ENCODE measurements around the gene RAET1L.

The RAET1L gene

DNA sequence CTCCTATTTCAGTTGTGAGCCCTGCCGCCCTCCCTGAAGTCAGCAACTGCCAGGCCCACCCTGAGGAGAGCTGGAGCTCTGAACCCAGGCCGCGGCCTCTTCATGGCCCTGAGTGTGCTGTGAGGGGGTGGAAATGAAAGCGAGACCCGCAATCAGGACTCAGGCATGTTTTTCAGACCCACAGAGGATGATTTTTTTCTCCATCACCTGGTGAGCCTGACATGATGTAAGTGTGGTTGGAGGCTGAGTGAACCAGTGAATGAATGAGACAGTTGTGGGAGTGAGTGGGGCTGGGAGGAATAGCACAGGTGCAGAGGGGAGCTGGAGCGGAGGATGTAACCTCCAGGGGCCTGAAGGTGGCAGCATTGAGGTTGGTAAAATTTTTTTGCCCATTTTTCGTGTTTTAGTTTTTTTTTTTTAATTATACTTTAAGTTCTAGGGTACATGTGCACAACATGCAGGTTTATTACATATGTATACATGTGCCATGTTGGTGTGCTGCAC is 18.3 kb downstream of the RAET1L start:
- Histone ChIP-seq H2BK15ac (ENCODE audit: low read length) (no peak overlapping the region), H3K23ac (ENCODE audit: low read depth, low read length, poor library complexity) (no peak overlapping the region), H2BK12ac (ENCODE audit: low read length) (no peak overlapping the region), H3K14ac (ENCODE audit: low read length) (no peak overlapping the region), H3K4me3 (ENCODE audit: low read length in 2 of 2) (no peak overlapping the region), H2BK5ac (ENCODE audit: low read length) (no peak overlapping the region), H3K79me1 (ENCODE audit: low read depth, low read length) (no peaks in the 10 kb centered on the region), H3K27ac (replicated peaks; ENCODE audit: low read length) (no peak overlapping the region), H3K9ac (ENCODE audit: low read depth, low read length, poor library complexity) (no peak overlapping the region), H2AFZ (ENCODE audit: low read length) (no peak overlapping the region), H4K8ac (ENCODE audit: low read depth, low read length) (no peak overlapping the region), H3K27me3 (ENCODE audit: control insufficient read depth in 3 of 3, insufficient read depth in 3 of 3, low read depth in 1 of 3, low read length in 3 of 3) (peaks cover under 1 to 48% (median 39%) of the 10 kb centered on the region in 3 experiments), H3K4me1 (ENCODE audit: control insufficient read depth in 2 of 2, insufficient read depth in 1 of 2, low read depth in 1 of 2, low read length in 2 of 2) (peaks cover 6 to 7% of the 10 kb centered on the region in 2 donors), H2BK120ac (ENCODE audit: low read depth, low read length) (no peak overlapping the region), H3K4me2 (ENCODE audit: insufficient read depth, low read length, poor library complexity, severe bottlenecking) (no peak overlapping the region), H3K18ac (ENCODE audit: low read length) (no peak overlapping the region), H3K4ac (ENCODE audit: low read length) (no peak overlapping the region), H4K91ac (ENCODE audit: low read depth, low read length, poor library complexity) (no peak overlapping the region), H3K36me3 (replicated peaks in 1 of 2; ENCODE audit: control insufficient read depth in 2 of 2, insufficient read depth in 2 of 2, low read length in 2 of 2) (peaks cover 0 to 2% of the 10 kb centered on the region in 2 donors), H2AK5ac (ENCODE audit: low read depth, low read length) (no peak overlapping the region), H3K9me3 (replicated peaks in 1 of 2; ENCODE audit: control insufficient read depth in 2 of 2, insufficient read depth in 1 of 2, low read depth in 1 of 2, low read length in 2 of 2) (peaks cover 0 to 4% of the 10 kb centered on the region in 2 donors)
- DNase-seq (ENCODE audit: low spot score): no peak
- WGBS, 2 donors (ENCODE audit: extremely low coverage in 2 of 2, insufficient read length in 2 of 2, insufficient replicate concordance in 1 of 2): no CpG with 5 or more reads among the region's 7 CpGs

DNA sequence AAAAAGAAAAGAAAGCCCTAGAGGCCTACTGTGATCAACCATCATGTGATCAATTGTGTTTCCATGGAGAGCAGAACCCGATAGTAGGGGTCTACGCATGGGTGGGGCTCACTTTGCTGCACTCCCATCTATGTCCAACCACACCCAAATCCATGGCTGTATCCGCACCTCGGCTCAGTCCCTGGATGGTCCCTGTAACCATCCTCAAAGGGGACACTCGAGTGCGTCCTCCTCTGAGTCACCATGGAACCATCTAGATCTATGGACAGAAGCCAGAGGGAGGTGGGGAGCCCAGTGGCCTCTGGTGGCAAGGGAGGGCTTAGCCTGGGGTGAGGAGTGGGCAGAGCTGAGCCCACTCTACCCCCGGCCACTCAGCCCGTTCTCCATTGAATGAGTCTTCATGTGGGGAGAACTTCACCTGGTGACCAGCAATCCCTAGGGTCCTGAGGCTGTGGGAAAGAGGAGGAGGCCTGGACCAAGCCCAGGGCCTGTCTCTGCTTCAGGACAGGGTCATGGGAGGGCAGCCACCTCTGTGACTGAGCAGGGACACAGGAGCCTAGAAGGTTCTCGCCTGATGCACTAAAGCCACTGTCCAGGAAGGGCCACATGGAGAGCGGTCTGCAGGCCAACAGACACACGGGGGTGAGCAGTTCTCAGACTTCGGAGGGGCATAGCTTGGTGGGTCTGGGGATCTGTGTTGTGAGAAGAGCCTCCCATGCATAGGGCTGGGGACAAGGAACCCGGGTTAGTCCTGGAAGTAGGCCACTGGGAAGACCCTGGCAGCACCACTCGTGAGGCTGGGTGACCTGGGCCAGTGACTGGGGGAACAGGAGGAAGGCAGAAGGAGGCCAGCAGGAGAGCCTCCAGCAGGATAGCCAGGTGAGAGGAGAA is 19.3 kb downstream of the RAET1L start:
- Histone ChIP-seq H3K36me3 (replicated peaks in 1 of 2; ENCODE audit: control insufficient read depth in 2 of 2, insufficient read depth in 2 of 2, low read length in 2 of 2) (peaks cover 2% of the 10 kb centered on the region in 2 donors), H2AK5ac (ENCODE audit: low read depth, low read length) (peak overlapping the region; percentile 92), H3K4me3 (ENCODE audit: low read length in 2 of 2) (peak overlapping the region in 1 of 2 donors; percentile 96), H3K4me1 (ENCODE audit: control insufficient read depth in 2 of 2, insufficient read depth in 1 of 2, low read depth in 1 of 2, low read length in 2 of 2) (peaks cover 6 to 7% of the 10 kb centered on the region in 2 donors), H2BK5ac (ENCODE audit: low read length) (peak overlapping the region; percentile 75), H4K91ac (ENCODE audit: low read depth, low read length, poor library complexity) (no peak overlapping the region), H2BK120ac (ENCODE audit: low read depth, low read length) (no peak overlapping the region), H3K4ac (ENCODE audit: low read length) (peak overlapping the region; percentile 89), H4K8ac (ENCODE audit: low read depth, low read length) (peak overlapping the region; percentile 17), H3K23ac (ENCODE audit: low read depth, low read length, poor library complexity) (no peak overlapping the region), H3K18ac (ENCODE audit: low read length) (peak overlapping the region; percentile 88), H3K9me3 (replicated peaks in 1 of 2; ENCODE audit: control insufficient read depth in 2 of 2, insufficient read depth in 1 of 2, low read depth in 1 of 2, low read length in 2 of 2) (peaks cover 0 to 4% of the 10 kb centered on the region in 2 donors), H3K79me1 (ENCODE audit: low read depth, low read length) (no peaks in the 10 kb centered on the region), H3K27ac (replicated peaks; ENCODE audit: low read length) (no peak overlapping the region), H3K9ac (ENCODE audit: low read depth, low read length, poor library complexity) (no peak overlapping the region), H2AFZ (ENCODE audit: low read length) (peak overlapping the region; percentile 100), H2BK12ac (ENCODE audit: low read length) (peak overlapping the region; percentile 30), H2BK15ac (ENCODE audit: low read length) (peak overlapping the region; percentile 93), H3K4me2 (ENCODE audit: insufficient read depth, low read length, poor library complexity, severe bottlenecking) (peak overlapping the region; percentile 65), H3K14ac (ENCODE audit: low read length) (no peak overlapping the region), H3K27me3 (ENCODE audit: control insufficient read depth in 3 of 3, insufficient read depth in 3 of 3, low read depth in 1 of 3, low read length in 3 of 3) (peaks cover 0 to 38% (median 37%) of the 10 kb centered on the region in 3 experiments)
- no peak for DNase-seq (ENCODE audit: low spot score)
- WGBS, 2 donors (ENCODE audit: extremely low coverage in 2 of 2, insufficient read length in 2 of 2, insufficient replicate concordance in 1 of 2): no CpG with 5 or more reads among the region's 14 CpGs

DNA sequence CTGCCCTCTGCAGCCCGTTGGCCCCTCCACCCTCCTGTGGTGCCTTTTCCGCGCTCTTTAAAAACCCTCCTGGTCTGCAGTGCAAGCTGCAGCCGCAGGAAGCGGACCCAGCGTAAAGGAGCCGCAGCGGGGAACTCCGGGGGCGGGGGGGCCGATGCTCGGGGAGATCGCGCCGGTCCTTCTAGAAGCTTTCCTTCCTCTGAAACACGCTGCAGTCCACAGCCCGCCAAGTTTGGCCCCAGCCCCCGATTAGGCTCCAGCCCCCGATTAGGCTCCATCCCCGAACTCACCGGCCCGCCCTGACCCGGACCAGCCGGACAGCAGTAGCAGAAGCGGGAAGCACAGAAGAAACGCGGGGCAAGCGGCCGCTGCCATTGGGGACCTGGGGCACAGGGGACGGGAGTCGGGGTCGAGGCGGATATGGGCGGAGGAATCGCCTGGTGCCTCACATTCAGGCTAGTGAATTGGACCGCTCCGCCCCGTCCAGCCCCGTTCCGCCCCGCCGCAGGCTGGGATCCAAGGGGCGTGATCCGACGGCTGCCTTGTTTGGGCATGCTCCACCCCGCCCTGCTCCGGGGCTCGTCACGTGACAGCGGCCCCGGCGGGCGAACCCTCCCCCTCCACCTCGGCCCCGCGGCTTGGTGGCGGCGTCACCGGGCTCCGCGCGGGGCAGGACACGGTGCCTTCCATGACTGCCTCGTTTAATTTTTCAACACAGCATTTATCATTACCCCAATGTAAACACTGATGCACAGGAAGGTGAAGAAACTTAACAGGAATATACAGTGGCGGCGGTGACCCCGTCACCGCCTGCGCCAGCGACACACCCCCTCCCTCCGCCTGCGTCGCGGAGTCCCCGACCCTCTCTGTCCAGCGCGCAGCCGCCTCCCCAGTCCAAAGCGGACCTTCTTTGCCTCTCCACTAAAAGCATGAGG is 20.3 kb downstream of the RAET1L start:
- peak overlapping the region; percentile 99 for H3K18ac ChIP-seq (ENCODE audit: low read length)
- peak overlapping the region; percentile 100 for H2AFZ ChIP-seq (ENCODE audit: low read length)
- WGBS, 2 donors (ENCODE audit: extremely low coverage in 2 of 2, insufficient read length in 2 of 2, insufficient replicate concordance in 1 of 2): no CpG with 5 or more reads among the region's 79 CpGs
- no peaks in the 10 kb centered on the region for H3K79me1 ChIP-seq (ENCODE audit: low read depth, low read length)
- H3K27ac ChIP-seq (replicated peaks; ENCODE audit: low read length): peak overlapping the region; percentile 69
- peak overlapping the region; percentile 94 for H3K23ac ChIP-seq (ENCODE audit: low read depth, low read length, poor library complexity)
- peaks cover 6 to 7% of the 10 kb centered on the region in 2 donors for H3K4me1 ChIP-seq (ENCODE audit: control insufficient read depth in 2 of 2, insufficient read depth in 1 of 2, low read depth in 1 of 2, low read length in 2 of 2)
- no peak overlapping the region for H4K91ac ChIP-seq (ENCODE audit: low read depth, low read length, poor library complexity)
- peaks cover 0 to 31% (median 31%) of the 10 kb centered on the region in 3 experiments for H3K27me3 ChIP-seq (ENCODE audit: control insufficient read depth in 3 of 3, insufficient read depth in 3 of 3, low read depth in 1 of 3, low read length in 3 of 3)
- H3K9ac ChIP-seq (ENCODE audit: low read depth, low read length, poor library complexity): peak overlapping the region; percentile 94
- peak overlapping the region; percentile 89 to 96 for H3K4me3 ChIP-seq (ENCODE audit: low read length in 2 of 2)
- peaks cover 3 to 12% of the 10 kb centered on the region in 2 donors for H3K36me3 ChIP-seq (replicated peaks in 1 of 2; ENCODE audit: control insufficient read depth in 2 of 2, insufficient read depth in 2 of 2, low read length in 2 of 2)
- peak overlapping the region; percentile 94 for H3K14ac ChIP-seq (ENCODE audit: low read length)
- peak overlapping the region; percentile 94 for H3K4me2 ChIP-seq (ENCODE audit: insufficient read depth, low read length, poor library complexity, severe bottlenecking)
- no peak overlapping the region for H2BK12ac ChIP-seq (ENCODE audit: low read length)
- peak overlapping the region; percentile 98 for H4K8ac ChIP-seq (ENCODE audit: low read depth, low read length)
- H3K4ac ChIP-seq (ENCODE audit: low read length): no peak overlapping the region
- H2BK5ac ChIP-seq (ENCODE audit: low read length): peak overlapping the region; percentile 33
- peak overlapping the region; percentile 87 for H2BK15ac ChIP-seq (ENCODE audit: low read length)
- DNase-seq (ENCODE audit: low spot score): peak; percentile 91
- no peak overlapping the region for H2BK120ac ChIP-seq (ENCODE audit: low read depth, low read length)
- H3K9me3 ChIP-seq (replicated peaks in 1 of 2; ENCODE audit: control insufficient read depth in 2 of 2, insufficient read depth in 1 of 2, low read depth in 1 of 2, low read length in 2 of 2): peaks cover 0 to 4% of the 10 kb centered on the region in 2 donors
- H2AK5ac ChIP-seq (ENCODE audit: low read depth, low read length): no peak overlapping the region
